Adipose tissue (tissue), 3 donors: ENCODE measurements around the gene DDO. TPM values are rescaled to one million over a fixed set of nuclear protein-coding genes. Genes with fewer than 3 reads are reported as not detected.

Experiments used
- H3K27ac ChIP-seq: one replicate; pipeline ENCODE4 v1.5.1; 2013; ENCODE audit warnings: low read depth, low read length
- WGBS, 3 donors: extraction: QIAGEN DNeasy Blood & Tissue Kit; methylation state at CpG; one replicate each; pipeline ENCODE4 v1.1.7; 2013; 5-methylcytosine and 5-hydroxymethylcytosine counted together
- polyA plus RNA-seq, 3 donors: library from polyadenylated mRNA; stranded (reverse); fragments of 200-250 nt; gene quantifications; one replicate each; pipeline ENCODE4 v1.2.3, GENCODE V29; 2013
- donor health status: healthy with polysubstance abuse.
- donor health status: Bipolar disorder and iron deficiency.
- donor health status: healthy.

The DDO gene
- polyA plus RNA-seq, 3 donors: 1.1 to 2.4 (median 1.8) TPM

GRCh38 chr6:110428153-110428552, 12.8 kb upstream of the DDO start:
- no peak overlapping the region for H3K27ac ChIP-seq
- WGBS, 3 donors: 86 to 96% (median 95%) methylated on average over 2 of the region's 2 CpGs

GRCh38 chr6:110425816-110426215, 10.4 kb upstream of the DDO start:
- H3K27ac ChIP-seq: no peak overlapping the region
- WGBS, 3 donors: 39 to 57% (median 52%) methylated on average over 5 of the region's 5 CpGs

- no peak overlapping the region for H3K27ac ChIP-seq
Measured at GRCh38 chr6:110422444-110422822, 7.1 kb upstream of the DDO start.

GRCh38 chr6:110421749-110422443, 6.5 kb upstream of the DDO start:
- 53 to 80% (median 56%) methylated on average over 4 of the region's 4 CpGs for WGBS, 3 donors
- H3K27ac ChIP-seq: no peak overlapping the region

GRCh38 chr6:110419028-110419739, 3.8 kb upstream of the DDO start:
- H3K27ac ChIP-seq: no peak overlapping the region
- 62 to 74% (median 72%) methylated on average over 6 of the region's 6 CpGs for WGBS, 3 donors

GRCh38 chr6:110418594-110418993, 3.2 kb upstream of the DDO start:
- 78 to 84% (median 81%) methylated on average over 3 of the region's 3 CpGs for WGBS, 3 donors
- no peak overlapping the region for H3K27ac ChIP-seq

GRCh38 chr6:110414669-110415068, 706 bp downstream of the DDO start:
- no peak overlapping the region for H3K27ac ChIP-seq
- WGBS, 3 donors: 44 to 78% (median 59%) methylated on average over 4 of the region's 4 CpGs

- 87 to 92% (median 88%) methylated on average over 8 of the region's 8 CpGs for WGBS, 3 donors
- no peak overlapping the region for H3K27ac ChIP-seq
Measured at GRCh38 chr6:110412360-110412759, 3.0 kb downstream of the DDO start.

GRCh38 chr6:110410511-110410910, 4.9 kb downstream of the DDO start:
- WGBS, 3 donors: 53 to 70% (median 61%) methylated on average over 4 of the region's 4 CpGs
- no peak overlapping the region for H3K27ac ChIP-seq

GRCh38 chr6:110409794-110410193, 5.6 kb downstream of the DDO start:
- H3K27ac ChIP-seq: no peak overlapping the region

GRCh38 chr6:110408901-110409300, 6.5 kb downstream of the DDO start:
- no peak overlapping the region for H3K27ac ChIP-seq
- 72 to 80% (median 77%) methylated on average over 6 of the region's 6 CpGs for WGBS, 3 donors

- WGBS, 3 donors: 43 to 56% (median 48%) methylated on average over 8 of the region's 8 CpGs
- H3K27ac ChIP-seq: no peak overlapping the region
Measured at GRCh38 chr6:110404607-110405006, 10.8 kb downstream of the DDO start.

- 86 to 88% (median 88%) methylated on average over 4 of the region's 4 CpGs for WGBS, 3 donors
- H3K27ac ChIP-seq: no peak overlapping the region
Measured at GRCh38 chr6:110401585-110402176, 13.7 kb downstream of the DDO start.

- 51 to 69% (median 59%) methylated on average over 15 to 18 of the region's 18 CpGs for WGBS, 3 donors
- H3K27ac ChIP-seq: no peak overlapping the region
Measured at GRCh38 chr6:110400208-110400607, 15.2 kb downstream of the DDO start.

GRCh38 chr6:110399219-110400071, 15.9 kb downstream of the DDO start:
- 23 to 40% (median 24%) methylated on average over 42 to 43 of the region's 43 CpGs for WGBS, 3 donors
- no peak overlapping the region for H3K27ac ChIP-seq

- no peak overlapping the region for H3K27ac ChIP-seq
Measured at GRCh38 chr6:110398778-110399177, 16.6 kb downstream of the DDO start.

GRCh38 chr6:110395221-110395620, 20.2 kb downstream of the DDO start:
- no peak overlapping the region for H3K27ac ChIP-seq

More at GRCh38 chr6:110398778-110399177, 16.6 kb downstream of the DDO start:
- WGBS, 3 donors: 61 to 91% (median 79%) methylated on average over 4 of the region's 4 CpGs

GRCh38 chr6:110394409-110394808, 21.0 kb downstream of the DDO start:
- 94 to 98% (median 95%) methylated on average over 4 of the region's 4 CpGs for WGBS, 3 donors
- no peak overlapping the region for H3K27ac ChIP-seq

More at GRCh38 chr6:110395221-110395620, 20.2 kb downstream of the DDO start:
- WGBS, 3 donors: 40 to 69% (median 44%) methylated on average over 4 of the region's 4 CpGs

- 72 to 85% (median 80%) methylated on average over 9 of the region's 9 CpGs for WGBS, 3 donors
- H3K27ac ChIP-seq: no peak overlapping the region
Measured at GRCh38 chr6:110392727-110393126, 22.6 kb downstream of the DDO start.
